Fibroblast of pulmonary artery (primary cell): ENCODE measurements around the gene TCEA2.
"Not testable (repeated sequence)": the region's sequence is repeated elsewhere in the genome, so short reads cannot be mapped to it uniquely, and the experiment has no call there.

Experiments used
- DNase-seq: peaks from one replicate; pipeline ENCODE4 v3.0.0-alpha.2; 2010; ENCODE audit warnings: low read depth
- H3K4me3 ChIP-seq: replicated peaks from 2 replicates; pipeline ENCODE4 v1.5.1; 2011; ENCODE audit warnings: low read depth, mild to moderate bottlenecking, control low read depth, low read length, moderate library complexity
- TF ChIP-seq, protein P1 (sequence below): IDR thresholded peaks from 2 replicates; pipeline ENCODE4 v1.5.1; 2011; ENCODE audit warnings: mild to moderate bottlenecking, control low read depth, low read length, inconsistent platforms; ENCODE audit errors: missing control alignments

The TCEA2 gene

GRCh38 chr20:64086801-64087200 lies 23.8 kb downstream of the TCEA2 start:
- TF ChIP-seq, protein P1, sequence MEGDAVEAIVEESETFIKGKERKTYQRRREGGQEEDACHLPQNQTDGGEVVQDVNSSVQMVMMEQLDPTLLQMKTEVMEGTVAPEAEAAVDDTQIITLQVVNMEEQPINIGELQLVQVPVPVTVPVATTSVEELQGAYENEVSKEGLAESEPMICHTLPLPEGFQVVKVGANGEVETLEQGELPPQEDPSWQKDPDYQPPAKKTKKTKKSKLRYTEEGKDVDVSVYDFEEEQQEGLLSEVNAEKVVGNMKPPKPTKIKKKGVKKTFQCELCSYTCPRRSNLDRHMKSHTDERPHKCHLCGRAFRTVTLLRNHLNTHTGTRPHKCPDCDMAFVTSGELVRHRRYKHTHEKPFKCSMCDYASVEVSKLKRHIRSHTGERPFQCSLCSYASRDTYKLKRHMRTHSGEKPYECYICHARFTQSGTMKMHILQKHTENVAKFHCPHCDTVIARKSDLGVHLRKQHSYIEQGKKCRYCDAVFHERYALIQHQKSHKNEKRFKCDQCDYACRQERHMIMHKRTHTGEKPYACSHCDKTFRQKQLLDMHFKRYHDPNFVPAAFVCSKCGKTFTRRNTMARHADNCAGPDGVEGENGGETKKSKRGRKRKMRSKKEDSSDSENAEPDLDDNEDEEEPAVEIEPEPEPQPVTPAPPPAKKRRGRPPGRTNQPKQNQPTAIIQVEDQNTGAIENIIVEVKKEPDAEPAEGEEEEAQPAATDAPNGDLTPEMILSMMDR: no peak
- no peak overlapping the region for H3K4me3 ChIP-seq
- no peak for DNase-seq

DNA sequence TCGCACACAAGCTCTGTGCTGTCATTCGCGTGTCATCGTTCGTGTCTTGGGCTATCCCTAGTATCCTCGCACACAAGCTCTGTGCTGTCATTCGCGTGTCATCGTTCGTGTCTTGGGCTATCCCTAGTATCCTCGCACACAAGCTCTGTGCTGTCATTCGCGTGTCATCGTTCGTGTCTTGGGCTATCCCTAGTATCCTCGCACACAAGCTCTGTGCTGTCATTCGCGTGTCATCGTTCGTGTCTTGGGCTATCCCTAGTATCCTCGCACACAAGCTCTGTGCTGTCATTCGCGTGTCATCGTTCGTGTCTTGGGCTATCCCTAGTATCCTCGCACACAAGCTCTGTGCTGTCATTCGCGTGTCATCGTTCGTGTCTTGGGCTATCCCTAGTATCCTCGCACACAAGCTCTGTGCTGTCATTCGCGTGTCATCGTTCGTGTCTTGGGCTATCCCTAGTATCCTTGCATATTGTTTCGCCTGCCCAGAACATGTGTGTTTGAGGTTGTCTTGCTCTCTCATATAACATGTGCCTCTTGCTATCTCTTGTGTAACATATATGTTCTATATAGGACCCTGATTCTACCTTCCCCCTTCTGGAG lies 24.3 kb downstream of the TCEA2 start:
- H3K4me3 ChIP-seq, DNase-seq: not testable (repeated sequence)

- H3K4me3 ChIP-seq, DNase-seq: not testable (repeated sequence)
Measured at GRCh38 chr20:64088586-64088985, 25.6 kb downstream of the TCEA2 start.

DNA sequence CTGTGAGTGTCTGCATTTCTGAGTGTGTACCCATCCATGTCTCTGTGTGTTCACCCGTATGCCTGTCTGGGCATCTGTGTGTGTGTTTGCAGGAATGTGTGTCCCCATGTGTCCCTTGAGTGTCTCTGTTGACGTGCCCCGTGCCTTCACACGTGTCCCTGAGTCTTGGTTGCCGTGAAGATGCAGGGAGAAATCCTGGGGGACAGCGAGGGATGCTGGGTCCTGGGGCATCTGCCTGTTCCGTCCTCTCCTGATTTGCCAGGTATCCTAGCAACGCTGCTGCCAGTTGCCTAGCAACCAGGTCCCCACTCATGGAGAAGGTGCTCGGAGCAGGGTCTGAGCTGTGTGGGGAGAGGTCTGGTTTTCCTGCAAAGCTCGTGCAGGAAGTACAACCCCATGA lies 27.2 kb downstream of the TCEA2 start:
- DNase-seq: no peak
- no peak overlapping the region for H3K4me3 ChIP-seq
- TF ChIP-seq, protein P1: no peak

DNA sequence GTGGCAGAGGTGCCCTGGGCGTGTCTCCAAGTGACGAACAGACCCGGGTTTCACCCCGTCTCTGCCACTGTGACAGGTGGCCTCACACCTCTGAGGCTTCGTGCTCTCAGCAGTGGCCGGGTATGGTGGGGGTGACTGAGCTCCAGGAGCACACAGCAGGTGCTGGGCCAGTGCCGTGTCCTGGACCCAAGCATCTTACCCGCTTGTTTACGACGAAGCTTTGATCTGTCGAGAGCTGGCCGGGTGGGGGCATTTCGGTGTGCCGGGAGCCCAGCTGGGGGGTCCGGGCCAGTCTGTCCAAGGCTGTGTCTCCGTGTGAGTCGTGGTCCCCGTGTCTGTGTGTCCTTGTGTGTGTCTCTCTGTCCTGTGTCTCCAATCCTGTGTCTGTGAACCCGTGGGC lies 28.3 kb downstream of the TCEA2 start:
- no peak overlapping the region for H3K4me3 ChIP-seq
- TF ChIP-seq, protein P1: no peak
- no peak for DNase-seq

- no peak for DNase-seq
- H3K4me3 ChIP-seq: no peak overlapping the region
- TF ChIP-seq, protein P1: no peak
Measured at GRCh38 chr20:64091770-64092169, 28.8 kb downstream of the TCEA2 start.

DNA sequence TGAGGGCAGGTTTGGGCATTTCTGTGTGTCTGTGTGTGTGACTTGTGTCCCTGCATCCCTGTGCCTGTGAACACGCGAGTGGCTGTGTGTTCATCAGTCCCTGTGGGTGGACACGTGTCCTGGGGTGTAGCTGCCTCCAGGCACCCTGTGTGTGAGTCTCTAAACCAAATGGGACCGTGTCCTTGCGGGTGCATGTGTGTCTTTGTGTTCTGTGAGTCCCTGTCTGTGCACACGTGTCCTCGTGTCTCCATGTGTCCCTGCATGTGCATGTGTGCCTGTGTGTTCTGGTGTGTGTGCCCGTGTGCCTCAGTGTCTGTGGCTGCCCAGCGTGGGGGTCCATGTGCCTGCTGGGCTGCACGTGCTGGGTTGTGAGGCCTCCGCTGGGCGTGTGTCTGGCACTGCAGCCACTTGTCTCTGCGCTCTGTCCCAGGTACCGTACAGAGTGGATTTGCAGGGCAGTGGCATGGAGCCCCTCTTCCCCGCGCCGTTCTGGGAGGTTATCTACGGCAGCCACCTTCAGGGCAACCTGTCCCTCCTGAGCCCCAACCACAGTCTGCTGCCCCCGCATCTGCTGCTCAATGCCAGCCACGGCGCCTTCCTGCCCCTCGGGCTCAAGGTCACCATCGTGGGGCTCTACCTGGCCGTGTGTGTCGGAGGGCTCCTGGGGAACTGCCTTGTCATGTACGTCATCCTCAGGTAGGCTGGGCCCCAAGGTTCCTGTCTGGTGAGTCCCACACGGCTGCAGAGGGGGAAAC lies 29.4 kb downstream of the TCEA2 start:
- H3K4me3 ChIP-seq: no peak overlapping the region
- TF ChIP-seq, protein P1: no peak
- no peak for DNase-seq

GRCh38 chr20:64093013-64093503 lies 30.1 kb downstream of the TCEA2 start:
- no peak for DNase-seq
- TF ChIP-seq, protein P1: no peak

More at GRCh38 chr20:64093013-64093503, 30.1 kb downstream of the TCEA2 start:
- H3K4me3 ChIP-seq: no peak overlapping the region
